ENCODE results near the gene PLAGL2. TPM values are rescaled to one million over a fixed set of nuclear protein-coding genes. Genes with fewer than 3 reads are reported as not detected.
A peak's percentile ranks its signal among the peaks of the same experiment; 100 is the strongest.
"Not testable (repeated sequence)": the region's sequence is repeated elsewhere in the genome, so short reads cannot be mapped to it uniquely, and the experiment has no call there.

The PLAGL2 gene
- total RNA-seq: 10 to 100 TPM; 20.4 to 20.8 TPM

- DNase-seq (peak; percentile 95), ATAC-seq (ENCODE audit: low read depth) (peak; percentile 97)
- H3K4me3 Mint-ChIP-seq: peak within 1 kb of the TSS; percentile 97
- H3K4me1 Mint-ChIP-seq: peaks cover 59% of the 10 kb centered on the region
- H3K27me3 Mint-ChIP-seq: no peaks in the 10 kb centered on the region
- peaks cover 8% of the 10 kb centered on the region for H3K36me3 Mint-ChIP-seq
- POLR2A ChIA-PET: interaction anchor here (0.7 kb wide), 1 partner anchor 403 kb away, joined by 3 read pairs; no protein-coding TSS in a partner anchor
- no peaks in the 10 kb centered on the region for H3K9me3 Mint-ChIP-seq
- H3K27ac Mint-ChIP-seq: peak within 1 kb of the TSS; percentile 91
Measured at GRCh38 chr20:32207626-32208498, at the start of gene PLAGL2, which contains the start of gene POFUT1. Gene PLAGL2, minus strand, starts transcription at chr20:32207743. Its CDS starts 5,565 bp downstream, at chr20:32202178. Gene POFUT1, plus strand, starts transcription at chr20:32207880. Its CDS starts 62 bp downstream, at chr20:32207942.

GRCh38 chr20:32252189-32252588 lies 44.6 kb upstream of the PLAGL2 start:
- Mint-ChIP-seq H3K9me3 (peaks cover 7% of the 10 kb centered on the region), H3K4me3 (peak overlapping the region; percentile 38), H3K27ac (peak overlapping the region; percentile 54), H3K4me1 (peaks cover 32% of the 10 kb centered on the region), H3K27me3 (no peaks in the 10 kb centered on the region), H3K36me3 (peaks cover 4% of the 10 kb centered on the region)
- peak; percentile 45 for DNase-seq
- POLR2A ChIA-PET: no interaction called here
- ATAC-seq (ENCODE audit: low read depth): peak; percentile 43

- H3K4me3 Mint-ChIP-seq: peak overlapping the region; percentile 35
- no peak for DNase-seq
- peak overlapping the region; percentile 82 for H3K27ac Mint-ChIP-seq
- POLR2A ChIA-PET: interaction anchor here (1.2 kb wide), 1 partner anchor 14 kb away, joined by 3 read pairs; no protein-coding TSS in a partner anchor
- ATAC-seq (ENCODE audit: low read depth): no peak
- no peaks in the 10 kb centered on the region for H3K27me3 Mint-ChIP-seq
- peaks cover 29% of the 10 kb centered on the region for H3K4me1 Mint-ChIP-seq
- peaks cover 4% of the 10 kb centered on the region for H3K36me3 Mint-ChIP-seq
- H3K9me3 Mint-ChIP-seq: peaks cover 7% of the 10 kb centered on the region
Measured at GRCh38 chr20:32251470-32251869, 43.9 kb upstream of the PLAGL2 start.

GRCh38 chr20:32249030-32249738 lies 41.6 kb upstream of the PLAGL2 start:
- Mint-ChIP-seq H3K36me3 (peaks cover 4% of the 10 kb centered on the region), H3K27me3 (no peaks in the 10 kb centered on the region), H3K9me3 (peaks cover 7% of the 10 kb centered on the region), H3K4me3 (peak overlapping the region; percentile 68), H3K27ac (peak overlapping the region; percentile 88), H3K4me1 (peaks cover 26% of the 10 kb centered on the region)
- DNase-seq (no peak), ATAC-seq (ENCODE audit: low read depth) (peak; percentile 91)
- POLR2A ChIA-PET: no interaction called here

- Mint-ChIP-seq H3K9me3 (peaks cover 3% of the 10 kb centered on the region), H3K36me3 (peaks cover 4% of the 10 kb centered on the region), H3K4me3 (no peak overlapping the region), H3K27ac (no peak overlapping the region), H3K4me1 (peaks cover 26% of the 10 kb centered on the region), H3K27me3 (no peaks in the 10 kb centered on the region)
- no peak for ATAC-seq (ENCODE audit: low read depth)
- POLR2A ChIA-PET: no interaction called here
- no peak for DNase-seq
Measured at GRCh38 chr20:32248043-32248442, 40.5 kb upstream of the PLAGL2 start.

- H3K9me3 Mint-ChIP-seq; H3K36me3 Mint-ChIP-seq; H3K27ac Mint-ChIP-seq; H3K4me3 Mint-ChIP-seq; DNase-seq; POLR2A ChIA-PET; ATAC-seq (ENCODE audit: low read depth); H3K27me3 Mint-ChIP-seq: not testable (repeated sequence)
- peaks cover 12% of the 10 kb centered on the region for H3K4me1 Mint-ChIP-seq
Measured at GRCh38 chr20:32246208-32246607, 38.7 kb upstream of the PLAGL2 start.

- POLR2A ChIA-PET: no interaction called here
- H3K4me1 Mint-ChIP-seq: peaks cover 10% of the 10 kb centered on the region
- no peak overlapping the region for H3K4me3 Mint-ChIP-seq
- no peaks in the 10 kb centered on the region for H3K9me3 Mint-ChIP-seq
- no peak for ATAC-seq (ENCODE audit: low read depth)
- no peak for DNase-seq
- no peak overlapping the region for H3K27ac Mint-ChIP-seq
- no peaks in the 10 kb centered on the region for H3K36me3 Mint-ChIP-seq
- H3K27me3 Mint-ChIP-seq: no peaks in the 10 kb centered on the region
Measured at GRCh38 chr20:32244959-32245358, 37.4 kb upstream of the PLAGL2 start.

GRCh38 chr20:32244150-32244823 lies 36.7 kb upstream of the PLAGL2 start:
- peaks cover 5% of the 10 kb centered on the region for H3K4me1 Mint-ChIP-seq
- H3K4me3 Mint-ChIP-seq: no peak overlapping the region
- ATAC-seq (ENCODE audit: low read depth): no peak
- peak overlapping the region; percentile 49 for H3K27ac Mint-ChIP-seq
- no peaks in the 10 kb centered on the region for H3K9me3 Mint-ChIP-seq
- DNase-seq: no peak
- H3K27me3 Mint-ChIP-seq: no peaks in the 10 kb centered on the region
- POLR2A ChIA-PET: no interaction called here
- no peaks in the 10 kb centered on the region for H3K36me3 Mint-ChIP-seq

- POLR2A ChIA-PET: no interaction called here
- DNase-seq: no peak
- no peak overlapping the region for H3K27ac Mint-ChIP-seq
- no peaks in the 10 kb centered on the region for H3K27me3 Mint-ChIP-seq
- no peak for ATAC-seq (ENCODE audit: low read depth)
- no peaks in the 10 kb centered on the region for H3K9me3 Mint-ChIP-seq
- H3K4me3 Mint-ChIP-seq: no peak overlapping the region
- H3K36me3 Mint-ChIP-seq: no peaks in the 10 kb centered on the region
- H3K4me1 Mint-ChIP-seq: peaks cover 2% of the 10 kb centered on the region
Measured at GRCh38 chr20:32241807-32242206, 34.3 kb upstream of the PLAGL2 start.

- no peak overlapping the region for H3K27ac Mint-ChIP-seq
- H3K4me1 Mint-ChIP-seq: peaks cover 2% of the 10 kb centered on the region
- ATAC-seq (ENCODE audit: low read depth): no peak
- no peak for DNase-seq
- POLR2A ChIA-PET: no interaction called here
- peaks cover 8% of the 10 kb centered on the region for H3K36me3 Mint-ChIP-seq
- H3K27me3 Mint-ChIP-seq: no peaks in the 10 kb centered on the region
- no peak overlapping the region for H3K4me3 Mint-ChIP-seq
- H3K9me3 Mint-ChIP-seq: no peaks in the 10 kb centered on the region
Measured at GRCh38 chr20:32240205-32240604, 32.7 kb upstream of the PLAGL2 start.

- no peak overlapping the region for H3K27ac Mint-ChIP-seq
- POLR2A ChIA-PET: no interaction called here
Measured at GRCh38 chr20:32238483-32239425, 31.2 kb upstream of the PLAGL2 start.

GRCh38 chr20:32237419-32237818 lies 29.9 kb upstream of the PLAGL2 start:
- Mint-ChIP-seq H3K4me1 (peaks cover 8% of the 10 kb centered on the region), H3K4me3 (no peak overlapping the region), H3K27me3 (no peaks in the 10 kb centered on the region), H3K9me3 (no peaks in the 10 kb centered on the region), H3K36me3 (peaks cover 31% of the 10 kb centered on the region), H3K27ac (no peak overlapping the region)
- ATAC-seq (ENCODE audit: low read depth) (no peak), DNase-seq (no peak)
- POLR2A ChIA-PET: interaction anchor here (0.6 to 1.0 kb wide), 2 partner anchors 13 to 51 kb away, joined by 3 to 4 read pairs; no protein-coding TSS in a partner anchor

More at GRCh38 chr20:32238483-32239425, 31.2 kb upstream of the PLAGL2 start:
- Mint-ChIP-seq H3K36me3 (peaks cover 20% of the 10 kb centered on the region), H3K4me1 (peaks cover 2% of the 10 kb centered on the region), H3K27me3 (no peaks in the 10 kb centered on the region), H3K9me3 (no peaks in the 10 kb centered on the region), H3K4me3 (no peak overlapping the region)
- no peak for DNase-seq
- no peak for ATAC-seq (ENCODE audit: low read depth)
